ENCODE measurements around the gene PLEKHA5.

DNA sequence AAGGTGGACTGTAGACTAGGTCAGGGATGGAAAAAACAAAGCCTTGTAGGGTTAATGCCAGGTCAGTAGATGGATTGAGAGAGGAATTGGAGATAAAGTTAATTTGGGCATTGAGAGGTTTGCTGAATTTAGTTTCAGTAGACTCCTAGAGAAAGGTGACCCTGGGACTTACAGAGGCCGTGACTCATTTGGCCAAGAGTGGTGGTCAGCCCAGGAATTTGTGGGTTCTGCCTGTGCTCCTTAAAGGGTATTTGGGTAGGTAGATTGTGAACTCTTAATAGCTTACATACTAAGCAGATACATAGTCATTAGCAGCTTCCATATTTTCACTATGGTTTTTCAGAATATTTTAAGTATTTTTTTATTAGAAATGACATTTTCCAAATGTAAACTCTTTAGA is 21.8 kb downstream of the PLEKHA5 start:
- TF ChIP-seq SNAI2 (CRISPR knock-in tag; IDR thresholded peaks at IDR 0.05) (no peak), BACH2 (CRISPR knock-in tag; IDR thresholded peaks at IDR 0.05; ENCODE audit: borderline replicate concordance) (no peak)
- TF ChIP-seq, protein P1, sequence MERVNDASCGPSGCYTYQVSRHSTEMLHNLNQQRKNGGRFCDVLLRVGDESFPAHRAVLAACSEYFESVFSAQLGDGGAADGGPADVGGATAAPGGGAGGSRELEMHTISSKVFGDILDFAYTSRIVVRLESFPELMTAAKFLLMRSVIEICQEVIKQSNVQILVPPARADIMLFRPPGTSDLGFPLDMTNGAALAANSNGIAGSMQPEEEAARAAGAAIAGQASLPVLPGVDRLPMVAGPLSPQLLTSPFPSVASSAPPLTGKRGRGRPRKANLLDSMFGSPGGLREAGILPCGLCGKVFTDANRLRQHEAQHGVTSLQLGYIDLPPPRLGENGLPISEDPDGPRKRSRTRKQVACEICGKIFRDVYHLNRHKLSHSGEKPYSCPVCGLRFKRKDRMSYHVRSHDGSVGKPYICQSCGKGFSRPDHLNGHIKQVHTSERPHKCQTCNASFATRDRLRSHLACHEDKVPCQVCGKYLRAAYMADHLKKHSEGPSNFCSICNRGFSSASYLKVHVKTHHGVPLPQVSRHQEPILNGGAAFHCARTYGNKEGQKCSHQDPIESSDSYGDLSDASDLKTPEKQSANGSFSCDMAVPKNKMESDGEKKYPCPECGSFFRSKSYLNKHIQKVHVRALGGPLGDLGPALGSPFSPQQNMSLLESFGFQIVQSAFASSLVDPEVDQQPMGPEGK (CRISPR knock-in tag; IDR thresholded peaks at IDR 0.05; ENCODE audit: borderline replicate concordance): no peak
- TF ChIP-seq, protein P2, sequence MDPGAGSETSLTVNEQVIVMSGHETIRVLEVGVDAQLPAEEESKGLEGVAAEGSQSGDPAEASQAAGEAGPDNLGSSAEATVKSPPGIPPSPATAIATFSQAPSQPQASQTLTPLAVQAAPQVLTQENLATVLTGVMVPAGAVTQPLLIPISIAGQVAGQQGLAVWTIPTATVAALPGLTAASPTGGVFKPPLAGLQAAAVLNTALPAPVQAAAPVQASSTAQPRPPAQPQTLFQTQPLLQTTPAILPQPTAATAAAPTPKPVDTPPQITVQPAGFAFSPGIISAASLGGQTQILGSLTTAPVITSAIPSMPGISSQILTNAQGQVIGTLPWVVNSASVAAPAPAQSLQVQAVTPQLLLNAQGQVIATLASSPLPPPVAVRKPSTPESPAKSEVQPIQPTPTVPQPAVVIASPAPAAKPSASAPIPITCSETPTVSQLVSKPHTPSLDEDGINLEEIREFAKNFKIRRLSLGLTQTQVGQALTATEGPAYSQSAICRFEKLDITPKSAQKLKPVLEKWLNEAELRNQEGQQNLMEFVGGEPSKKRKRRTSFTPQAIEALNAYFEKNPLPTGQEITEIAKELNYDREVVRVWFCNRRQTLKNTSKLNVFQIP (CRISPR knock-in tag; IDR thresholded peaks at IDR 0.05; ENCODE audit: borderline replicate concordance, low read depth): no peak

Data from SK-N-SH treated with all-trans-retinoic acid at 6 μM for 48 hours (cell line).